CD14-positive monocyte (primary cell): ENCODE results near the gene SMARCAD1. TPM values are rescaled to one million over a fixed set of nuclear protein-coding genes. Genes with fewer than 3 reads are reported as not detected.

Experiments
- DNase-seq, 3 donors: peaks; one replicate each; pipeline ENCODE4 v3.0.0-alpha.2; 2011 to 2022
- H2AFZ ChIP-seq: 2 replicates; pipeline ENCODE4 v1.6.0; 2012; ENCODE audit warnings: mild to moderate bottlenecking, low read depth, low read length, inconsistent platforms; ENCODE audit not compliant: insufficient read depth, poor library complexity, severe bottlenecking
- H3K27ac ChIP-seq, 2 donors: 1 replicate in 1 of 2; 2 replicates in 1 of 2; pipeline ENCODE4 v1.5.1; 2012 to 2013; ENCODE audit warnings: low read length in 2 of 2, control low read depth in 1 of 2, inconsistent platforms in 1 of 2, low read depth in 1 of 2, mild to moderate bottlenecking in 1 of 2
- H3K27me3 ChIP-seq, 2 donors: one replicate each; pipeline versions ENCODE4 v1.6.0 to v1.6.1; 2011 to 2013; ENCODE audit warnings: low read length in 2 of 2; ENCODE audit not compliant: control insufficient read depth in 2 of 2, insufficient read depth in 2 of 2
- H3K36me3 ChIP-seq, 2 donors: replicated peaks in 1 of 2; 1 replicate in 1 of 2; 2 replicates in 1 of 2; pipeline versions ENCODE4 v1.5.1 to v1.6.1; 2012 to 2013; ENCODE audit warnings: low read length in 2 of 2, control low read depth in 1 of 2, inconsistent platforms in 1 of 2, mild to moderate bottlenecking in 1 of 2; ENCODE audit not compliant: insufficient read depth in 2 of 2, control insufficient read depth in 1 of 2
- H3K4me1 ChIP-seq, 2 donors: 1 replicate in 1 of 2; 2 replicates in 1 of 2; pipeline versions ENCODE4 v1.5.1 to v1.6.1; 2012 to 2013; ENCODE audit warnings: low read length in 2 of 2, control low read depth in 1 of 2, inconsistent platforms in 1 of 2, mild to moderate bottlenecking in 1 of 2, moderate library complexity in 1 of 2; ENCODE audit not compliant: insufficient read depth in 2 of 2, control insufficient read depth in 1 of 2
- H3K4me2 ChIP-seq: replicated peaks from 2 replicates; pipeline ENCODE3; 2012; ENCODE audit warnings: low read length, moderate library complexity, mild to moderate bottlenecking; ENCODE audit not compliant: poor library complexity, severe bottlenecking; ENCODE audit errors: extremely low read depth
- H3K4me3 ChIP-seq, 3 experiments: fragments of 200-600 bp in 1 of 3; sonication (generic) in 1 of 3; replicated peaks in 1 of 3; 1 replicate in 2 of 3; 2 replicates in 1 of 3; pipeline ENCODE4 v1.5.1; 2011 to 2013; ENCODE audit warnings: low read length in 3 of 3, mild to moderate bottlenecking in 3 of 3, control low read depth in 2 of 3, low read depth in 2 of 3, inconsistent platforms in 1 of 3, moderate library complexity in 1 of 3
- H3K79me2 ChIP-seq: 2 replicates; pipeline ENCODE4 v1.6.0; 2012; ENCODE audit warnings: mild to moderate bottlenecking, control low read depth, inconsistent platforms, low read length, moderate library complexity; ENCODE audit not compliant: insufficient read depth
- H3K9ac ChIP-seq: 2 replicates; pipeline ENCODE4 v1.6.0; 2017; ENCODE audit warnings: low read length, mild to moderate bottlenecking; ENCODE audit not compliant: insufficient read depth, poor library complexity, severe bottlenecking
- H3K9me3 ChIP-seq, 2 donors: replicated peaks in 1 of 2; 1 replicate in 1 of 2; 2 replicates in 1 of 2; pipeline versions ENCODE4 v1.5.1 to v1.6.1; 2012 to 2013; ENCODE audit warnings: low read length in 2 of 2, control low read depth in 1 of 2; ENCODE audit not compliant: control insufficient read depth in 1 of 2, insufficient read depth in 1 of 2
- H4K20me1 ChIP-seq: 2 replicates; pipeline ENCODE4 v1.6.0; 2012; ENCODE audit warnings: mild to moderate bottlenecking, low read length, control low read depth, moderate library complexity; ENCODE audit not compliant: insufficient read depth
- H3K27ac Mint-ChIP-seq, 7 donors: one replicate each; pipeline ENCODE4 v1.8.0; 2020; ENCODE audit warnings: mild to moderate bottlenecking in 7 of 7, mixed read lengths in 7 of 7, moderate library complexity in 6 of 7, inconsistent platforms in 2 of 7
- H3K27me3 Mint-ChIP-seq, 3 donors: one replicate each; pipeline ENCODE4 v1.8.0; 2021 to 2022; ENCODE audit warnings: low read depth in 3 of 3, mild to moderate bottlenecking in 3 of 3, mixed read lengths in 3 of 3, moderate library complexity in 3 of 3, inconsistent platforms in 1 of 3
- H3K36me3 Mint-ChIP-seq, 2 donors: one replicate each; pipeline ENCODE4 v1.8.0; 2020; ENCODE audit warnings: mixed read lengths in 2 of 2, inconsistent platforms in 1 of 2, mild to moderate bottlenecking in 1 of 2
- H3K4me1 Mint-ChIP-seq: one replicate; pipeline ENCODE4 v1.8.0; 2020; ENCODE audit warnings: mild to moderate bottlenecking, mixed read lengths
- H3K4me3 Mint-ChIP-seq, 2 donors: one replicate each; pipeline ENCODE4 v1.8.0; 2020; ENCODE audit warnings: mild to moderate bottlenecking in 2 of 2, mixed read lengths in 2 of 2, moderate library complexity in 1 of 2
- H3K9me3 Mint-ChIP-seq, 7 donors: one replicate each; pipeline ENCODE4 v1.8.0; 2020 to 2022; ENCODE audit warnings: mixed read lengths in 7 of 7, mild to moderate bottlenecking in 6 of 7, moderate library complexity in 6 of 7, inconsistent platforms in 2 of 7
- WGBS: methylation state at CpG from one replicate; pipeline ENCODE4 v1.1.5; 2013; ENCODE audit warnings: missing lambda C conversion rate; ENCODE audit not compliant: insufficient coverage; 5-methylcytosine and 5-hydroxymethylcytosine counted together
- intact Hi-C, 2 donors: fragments of 100-400 bp; cut with micrococcal nuclease; formaldehyde crosslinking; loops; one replicate each; pipeline versions ENCODE4 v1.15.0 to v1.15.1; 2023
- polyA plus RNA-seq, 3 donors: library from polyadenylated mRNA; depleted of rRNA in 1 of 3; unstranded in 2 of 3; stranded (reverse) in 1 of 3; fragments of 300-500 nt in 2 of 3; fragments of >200 nt in 1 of 3; fragmentation: Illumina TruSeq in 2 of 3; gene quantifications; 1 replicate in 2 of 3; 2 replicates in 1 of 3; pipeline ENCODE4 v1.2.3, GENCODE V29; 2012 to 2021
- TF ChIP-seq, protein P1 (sequence below): fragments of 200-600 bp; IDR thresholded peaks from one replicate; pipeline ENCODE4 v1.8.0; 2022; ENCODE audit warnings: antibody characterized with exemption, mild to moderate bottlenecking

SMARCAD1 gene
- polyA plus RNA-seq, 3 donors: 4.9 to 7.0 (median 6.6) TPM

DNA sequence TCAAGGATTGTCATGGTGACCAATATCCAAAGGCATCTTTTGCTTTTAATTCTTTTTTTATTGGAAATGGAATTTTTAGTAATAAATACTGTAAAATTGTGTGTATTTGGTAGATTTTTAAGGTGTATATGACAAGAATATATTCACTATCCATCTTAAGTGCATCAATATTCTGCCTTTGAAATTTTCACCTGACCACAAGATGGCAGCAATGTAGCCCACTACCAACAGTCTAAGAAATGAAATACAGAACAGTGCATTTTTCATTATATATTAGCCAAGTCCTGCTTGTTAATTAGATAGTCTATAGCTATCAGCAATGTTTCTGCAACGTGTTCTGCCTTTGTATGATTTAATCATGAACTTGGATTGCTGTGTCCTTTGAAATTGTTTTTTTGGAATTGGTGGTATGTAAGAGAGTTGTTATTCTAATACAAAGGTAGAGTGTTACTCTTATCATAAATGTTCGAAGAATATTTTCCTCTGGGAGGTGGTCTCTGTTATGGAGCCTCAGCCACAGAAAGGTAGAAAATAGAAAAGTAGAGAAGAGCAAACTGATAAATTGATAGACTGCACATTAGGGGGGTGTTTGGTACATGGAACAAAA is 96.8 kb downstream of the SMARCAD1 start:
- Histone ChIP-seq H3K27ac (no peak overlapping the region), H3K4me2 (no peak overlapping the region), H4K20me1 (no peaks in the 10 kb centered on the region), H3K36me3 (no peaks in the 10 kb centered on the region), H3K9me3 (no peaks in the 10 kb centered on the region), H3K27me3 (no peaks in the 10 kb centered on the region), H3K79me2 (no peaks in the 10 kb centered on the region), H3K9ac (no peak overlapping the region), H3K4me3 (no peak overlapping the region), H3K4me1 (no peaks in the 10 kb centered on the region), H2AFZ (no peak overlapping the region)
- WGBS: no CpG with 5 or more reads among the region's 2 CpGs
- Mint-ChIP-seq H3K4me3 (no peak overlapping the region), H3K27me3 (peaks cover 0 to 1% (median 0%) of the 10 kb centered on the region in 3 donors), H3K4me1 (no peaks in the 10 kb centered on the region), H3K9me3 (peaks cover 0 to 1% (median 0%) of the 10 kb centered on the region in 7 donors), H3K27ac (no peak overlapping the region), H3K36me3 (no peaks in the 10 kb centered on the region)
- DNase-seq: peak in 2 of 3 donors; percentile 9 to 13
- intact Hi-C loops: no loop called here
- TF ChIP-seq, protein P1, sequence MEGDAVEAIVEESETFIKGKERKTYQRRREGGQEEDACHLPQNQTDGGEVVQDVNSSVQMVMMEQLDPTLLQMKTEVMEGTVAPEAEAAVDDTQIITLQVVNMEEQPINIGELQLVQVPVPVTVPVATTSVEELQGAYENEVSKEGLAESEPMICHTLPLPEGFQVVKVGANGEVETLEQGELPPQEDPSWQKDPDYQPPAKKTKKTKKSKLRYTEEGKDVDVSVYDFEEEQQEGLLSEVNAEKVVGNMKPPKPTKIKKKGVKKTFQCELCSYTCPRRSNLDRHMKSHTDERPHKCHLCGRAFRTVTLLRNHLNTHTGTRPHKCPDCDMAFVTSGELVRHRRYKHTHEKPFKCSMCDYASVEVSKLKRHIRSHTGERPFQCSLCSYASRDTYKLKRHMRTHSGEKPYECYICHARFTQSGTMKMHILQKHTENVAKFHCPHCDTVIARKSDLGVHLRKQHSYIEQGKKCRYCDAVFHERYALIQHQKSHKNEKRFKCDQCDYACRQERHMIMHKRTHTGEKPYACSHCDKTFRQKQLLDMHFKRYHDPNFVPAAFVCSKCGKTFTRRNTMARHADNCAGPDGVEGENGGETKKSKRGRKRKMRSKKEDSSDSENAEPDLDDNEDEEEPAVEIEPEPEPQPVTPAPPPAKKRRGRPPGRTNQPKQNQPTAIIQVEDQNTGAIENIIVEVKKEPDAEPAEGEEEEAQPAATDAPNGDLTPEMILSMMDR: peak; percentile 69

DNA sequence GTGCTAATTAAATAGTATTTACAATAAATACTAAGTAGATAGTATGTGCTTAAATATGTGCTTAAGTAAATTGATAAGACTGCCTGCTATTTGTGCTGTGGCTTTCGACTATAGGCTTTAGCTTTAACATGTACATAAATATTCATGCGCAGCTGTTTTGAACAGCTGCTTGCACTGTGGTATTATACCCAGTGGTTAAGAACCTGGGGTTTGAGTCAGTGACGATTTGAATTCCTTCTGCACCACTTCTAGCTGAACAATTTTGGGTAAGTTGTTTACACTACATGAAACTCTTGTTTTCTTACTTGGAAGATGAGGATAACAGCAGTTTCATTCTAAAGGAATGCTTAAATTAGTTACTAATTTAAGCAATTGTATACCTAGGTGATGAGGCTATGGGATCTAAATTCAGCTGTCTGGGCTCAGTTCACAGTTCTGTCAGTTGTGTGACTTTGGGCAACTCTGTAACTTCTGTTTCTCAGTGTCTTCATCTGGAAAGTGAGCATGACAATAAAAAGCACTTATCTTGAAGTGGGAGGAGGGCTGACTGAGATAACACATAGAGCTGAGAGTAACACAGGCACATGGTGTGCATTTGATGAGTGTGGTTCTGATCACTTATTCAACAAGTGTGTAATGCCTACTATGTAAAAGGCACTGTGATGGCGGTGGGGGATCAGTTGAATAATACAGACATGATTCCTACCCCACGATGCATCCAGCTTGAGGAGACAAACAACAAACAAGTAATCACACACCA is 98.0 kb downstream of the SMARCAD1 start:
- no peak for DNase-seq
- no peak overlapping the region for H3K9ac ChIP-seq
- Mint-ChIP-seq H3K9me3 (peaks cover 0 to 5% (median 0%) of the 10 kb centered on the region in 7 donors), H3K4me3 (no peak overlapping the region), H3K27me3 (peaks cover 0 to 1% (median 1%) of the 10 kb centered on the region in 3 donors), H3K27ac (no peak overlapping the region), H3K36me3 (no peaks in the 10 kb centered on the region), H3K4me1 (no peaks in the 10 kb centered on the region)
- intact Hi-C loops: no loop called here
- no peaks in the 10 kb centered on the region for H3K27me3 ChIP-seq
- no CpG with 5 or more reads among the region's 5 CpGs for WGBS
- no peaks in the 10 kb centered on the region for H3K79me2 ChIP-seq
- TF ChIP-seq, protein P1: no peak
- H3K9me3 ChIP-seq: no peaks in the 10 kb centered on the region
- H3K4me1 ChIP-seq: no peaks in the 10 kb centered on the region
- H4K20me1 ChIP-seq: no peaks in the 10 kb centered on the region
- H2AFZ ChIP-seq: no peak overlapping the region
- H3K27ac ChIP-seq: no peak overlapping the region
- no peak overlapping the region for H3K4me2 ChIP-seq
- H3K4me3 ChIP-seq: no peak overlapping the region
- no peaks in the 10 kb centered on the region for H3K36me3 ChIP-seq
